ENCODE data around the gene DRAXIN.

Gene DRAXIN

DNA sequence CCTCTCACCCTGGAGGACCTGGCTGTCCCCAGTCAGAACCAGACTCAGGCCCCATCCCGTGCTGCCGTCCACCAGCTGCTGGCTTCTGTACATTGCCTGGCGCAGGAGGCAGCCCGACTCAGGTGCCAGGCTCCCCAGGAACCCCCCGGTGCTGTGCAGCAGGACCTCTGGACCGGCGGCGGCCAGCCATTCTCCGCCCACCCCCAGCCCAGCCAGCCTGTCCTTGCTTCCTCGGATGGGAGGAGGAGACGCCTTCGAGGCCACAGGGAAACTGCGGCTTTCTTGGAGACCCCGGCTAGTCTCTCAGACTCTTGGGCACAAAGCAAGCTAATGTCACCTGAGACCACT, 74.9 kb downstream of the DRAXIN start:
- no peak for FAIRE-seq

DNA sequence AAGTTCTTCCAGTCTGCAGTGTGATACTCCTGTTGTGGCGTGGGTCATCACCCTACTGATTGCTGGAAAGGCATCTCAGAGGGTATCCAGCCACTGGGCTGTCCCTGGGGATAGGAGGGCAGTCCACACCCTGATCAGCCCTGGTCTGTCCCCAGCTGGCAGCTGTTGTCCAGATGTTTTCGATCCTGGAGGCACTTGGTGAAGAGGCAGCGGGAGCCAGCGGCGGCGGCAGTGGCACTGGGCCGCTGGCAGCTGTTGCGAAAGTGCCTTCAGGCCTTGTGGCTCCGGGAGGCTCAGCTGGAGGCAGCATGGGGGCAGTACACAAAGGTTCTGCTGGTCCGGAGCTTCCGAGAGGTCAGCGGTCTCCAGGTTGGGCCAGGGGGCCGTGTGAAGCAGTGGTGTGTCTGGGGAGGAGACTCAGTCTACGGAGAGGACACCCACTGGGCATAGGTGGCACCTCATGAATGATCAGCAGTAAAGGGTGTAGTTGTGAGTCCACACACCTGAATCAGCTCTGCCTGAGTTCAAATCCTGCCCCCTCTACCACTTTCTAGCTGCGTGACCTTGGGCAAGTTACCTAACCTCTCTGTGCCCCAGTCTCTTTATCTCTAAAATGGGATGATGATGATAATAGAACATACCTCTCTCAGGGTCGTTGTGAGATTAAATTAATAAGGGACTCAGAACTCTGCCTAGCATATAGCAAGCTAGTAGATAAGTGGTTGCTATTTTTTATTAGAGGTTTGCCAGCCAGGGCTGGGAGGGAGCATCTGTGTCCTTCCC, 76.6 kb downstream of the DRAXIN start:
- no peak for FAIRE-seq

DNA sequence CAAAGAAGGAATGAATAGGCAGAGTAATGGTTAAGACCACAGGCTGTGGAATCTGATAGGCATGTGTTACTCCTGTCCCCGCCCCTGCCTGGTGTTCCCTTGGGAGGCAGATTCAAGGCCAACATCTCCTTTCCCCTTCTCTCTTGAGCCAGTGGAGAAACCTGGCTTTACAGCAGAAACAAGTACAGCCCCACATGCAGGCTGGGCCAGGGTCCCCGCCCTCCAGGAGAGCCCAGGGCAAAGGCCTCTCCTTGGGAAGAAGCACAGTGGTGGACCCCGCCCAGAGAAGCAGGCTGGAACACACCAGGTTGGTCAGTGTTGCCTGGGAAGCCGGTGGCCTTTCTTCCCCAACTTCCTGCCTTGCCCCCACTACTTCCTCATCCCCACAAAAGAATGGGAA, 77.3 kb downstream of the DRAXIN start:
- FAIRE-seq, result no peak

DNA sequence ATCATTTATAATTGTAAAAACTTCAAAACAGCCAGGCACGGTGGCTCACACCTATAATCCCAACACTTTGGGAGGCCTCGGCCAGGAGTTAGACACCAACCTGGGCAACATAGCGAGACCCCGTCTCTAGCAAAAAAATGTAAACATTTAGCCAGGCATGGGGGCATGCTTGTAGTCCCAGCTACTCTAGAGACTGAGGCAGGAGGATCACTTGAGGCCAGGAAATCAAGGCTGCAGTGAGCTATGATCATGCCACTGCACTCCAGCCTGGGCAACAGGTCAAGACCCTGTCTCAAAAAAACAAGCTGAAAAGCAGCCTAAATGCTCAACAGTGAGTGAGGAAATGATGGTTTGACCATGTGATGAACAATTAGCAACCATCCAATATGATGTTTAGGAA, 77.8 kb downstream of the DRAXIN start:
- FAIRE-seq, result no peak

DNA sequence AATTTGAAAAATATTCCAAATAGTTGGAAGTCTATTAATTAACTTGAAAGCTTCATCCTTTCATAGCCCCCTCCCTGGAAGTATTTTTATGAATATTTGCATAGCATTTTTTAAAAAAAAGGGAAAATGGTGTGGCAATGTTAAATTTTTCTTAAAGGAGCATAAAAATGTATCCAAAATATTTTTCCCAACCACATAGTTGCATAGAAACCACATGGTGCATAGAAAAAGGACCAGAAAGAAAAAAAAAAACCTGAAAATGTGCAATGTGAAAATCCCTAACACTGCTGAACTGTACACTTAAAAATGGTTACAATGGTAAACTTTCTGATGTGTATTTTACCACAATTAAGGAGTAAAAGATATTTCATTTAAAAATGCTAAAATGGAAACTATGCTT, 78.5 kb downstream of the DRAXIN start:
- FAIRE-seq, result no peak

DNA sequence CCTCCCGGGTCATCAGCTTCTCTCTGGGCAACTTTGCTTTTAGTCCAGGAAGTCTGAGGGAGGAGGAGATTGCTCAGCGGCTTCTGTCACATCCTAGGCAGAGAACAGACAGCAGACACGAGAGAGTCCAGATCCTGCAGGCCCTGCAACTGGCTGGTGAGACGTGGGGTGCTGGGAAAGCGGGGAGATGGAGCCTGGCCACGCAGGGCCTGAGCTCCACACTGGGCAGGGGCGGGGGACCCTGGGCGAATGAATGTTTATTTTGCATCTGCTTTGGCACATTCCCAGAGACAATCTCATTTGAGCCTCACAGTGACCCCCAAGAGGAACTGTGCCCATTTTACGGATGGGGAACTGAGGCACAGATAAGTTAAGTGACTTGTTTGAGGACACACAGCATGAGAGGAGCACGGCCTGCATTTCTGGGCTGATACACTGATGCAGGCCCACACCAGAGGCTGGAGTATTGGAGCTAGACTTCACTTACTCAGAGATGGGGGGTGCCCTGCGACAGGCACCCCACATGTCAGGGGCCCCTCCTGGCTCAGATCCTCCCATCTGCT, 80.1 kb downstream of the DRAXIN start:
- no peak for FAIRE-seq

DNA sequence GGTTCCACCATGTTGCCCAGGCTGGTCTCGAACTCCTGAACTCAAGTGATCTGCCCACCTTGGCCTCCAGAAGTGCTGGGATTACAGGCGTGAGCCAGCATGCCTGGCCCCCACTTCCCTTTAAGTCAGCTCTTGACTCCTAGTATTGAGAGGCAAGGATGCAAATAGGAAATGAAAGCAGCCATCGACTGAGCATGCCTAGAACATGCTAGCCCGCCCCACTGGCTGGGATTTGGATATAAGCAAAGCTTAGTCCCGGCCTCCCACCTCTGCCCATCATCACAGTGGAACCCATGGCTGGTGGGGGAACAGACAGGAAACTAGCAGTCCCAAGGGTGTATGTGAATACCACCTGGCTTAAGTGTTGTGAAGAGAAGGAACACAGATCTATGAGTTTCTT, 80.9 kb downstream of the DRAXIN start:
- FAIRE-seq, result no peak

DNA sequence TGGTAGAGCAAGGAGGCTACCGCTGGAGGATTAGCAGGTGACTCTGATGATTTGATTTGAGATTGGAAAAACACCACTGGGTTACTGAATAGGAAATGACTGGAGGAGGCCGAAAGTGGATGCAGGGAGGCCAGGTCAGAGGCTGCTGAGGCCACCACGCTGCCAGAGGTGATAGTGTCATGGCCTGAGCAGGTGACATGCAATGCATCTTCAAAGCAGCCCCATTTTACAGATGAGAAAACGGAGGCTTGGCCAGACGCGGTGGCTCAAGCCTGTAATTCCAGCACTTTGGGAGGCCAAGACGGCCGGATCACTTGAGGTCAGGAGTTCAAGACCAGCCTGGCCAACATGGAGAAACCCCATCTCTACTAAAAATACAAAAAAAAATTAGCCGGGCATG, 83.2 kb downstream of the DRAXIN start:
- no peak for FAIRE-seq
